Measurements from ENCODE around the gene APOF. TPM values are rescaled to one million over a fixed set of nuclear protein-coding genes. Genes with fewer than 3 reads are reported as not detected.
"Not testable (repeated sequence)": the region's sequence is repeated elsewhere in the genome, so short reads cannot be mapped to it uniquely, and the experiment has no call there.

APOF gene
- total RNA-seq, 1 donor from 2014 or later: 2.2 TPM

DNA sequence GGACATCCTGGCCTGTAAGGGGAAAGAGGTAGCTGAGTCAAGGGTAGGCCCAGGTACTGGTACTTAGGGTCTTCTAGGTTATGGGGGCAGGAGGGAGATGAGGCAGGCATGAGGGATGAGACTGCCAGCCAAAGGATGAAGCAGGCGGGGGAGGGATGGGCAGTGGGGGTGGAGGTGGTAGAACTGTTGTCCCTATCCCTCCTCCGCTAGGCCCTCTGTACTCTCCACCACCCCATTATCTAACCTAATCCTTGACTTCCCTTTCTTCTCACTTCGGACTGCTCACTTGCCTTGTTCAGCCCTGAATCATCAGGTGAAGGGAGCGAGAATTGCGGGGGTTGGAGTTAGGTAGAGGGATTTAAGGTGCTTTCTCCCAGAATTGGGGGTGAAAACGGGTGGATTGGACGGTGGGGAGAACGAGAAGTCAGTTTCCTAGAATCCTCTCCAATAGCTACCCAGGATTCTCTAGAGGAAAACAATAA is 29.4 kb downstream of the APOF start:
- DNase-seq (ENCODE audit: low spot score): no peak

DNA sequence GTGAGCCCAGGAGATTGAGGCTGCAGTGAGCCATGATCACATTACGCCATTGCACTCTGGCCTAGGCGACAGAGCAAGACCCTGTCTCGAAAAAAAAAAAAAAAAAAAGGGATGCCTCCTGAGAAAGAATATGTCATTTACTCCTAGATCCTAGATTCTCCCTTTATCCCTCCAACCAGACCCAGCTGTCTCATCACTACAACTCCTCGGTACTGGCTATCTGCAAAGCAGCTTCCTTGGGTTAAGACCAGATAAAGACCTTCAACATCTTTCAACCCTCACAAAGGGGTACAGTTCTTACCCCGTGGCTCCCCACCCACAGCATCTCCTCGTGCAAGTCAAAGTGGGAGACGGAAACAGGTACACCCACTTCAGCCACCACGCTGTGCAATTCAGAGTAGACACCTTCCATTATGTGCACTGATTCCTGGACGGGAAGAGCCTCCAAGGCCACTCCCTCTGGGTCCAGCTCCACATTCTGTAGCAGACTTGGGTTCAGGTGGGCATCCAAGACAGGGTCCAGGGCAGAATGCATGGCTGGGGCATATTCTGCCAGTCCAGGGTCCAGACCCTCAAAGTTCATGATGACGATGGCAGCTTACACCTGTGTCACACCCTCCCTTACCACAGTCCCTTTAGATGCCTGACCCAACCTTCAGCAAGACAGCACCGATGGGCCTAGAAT is 30.0 kb downstream of the APOF start:
- no peak for DNase-seq (ENCODE audit: low spot score)

DNA sequence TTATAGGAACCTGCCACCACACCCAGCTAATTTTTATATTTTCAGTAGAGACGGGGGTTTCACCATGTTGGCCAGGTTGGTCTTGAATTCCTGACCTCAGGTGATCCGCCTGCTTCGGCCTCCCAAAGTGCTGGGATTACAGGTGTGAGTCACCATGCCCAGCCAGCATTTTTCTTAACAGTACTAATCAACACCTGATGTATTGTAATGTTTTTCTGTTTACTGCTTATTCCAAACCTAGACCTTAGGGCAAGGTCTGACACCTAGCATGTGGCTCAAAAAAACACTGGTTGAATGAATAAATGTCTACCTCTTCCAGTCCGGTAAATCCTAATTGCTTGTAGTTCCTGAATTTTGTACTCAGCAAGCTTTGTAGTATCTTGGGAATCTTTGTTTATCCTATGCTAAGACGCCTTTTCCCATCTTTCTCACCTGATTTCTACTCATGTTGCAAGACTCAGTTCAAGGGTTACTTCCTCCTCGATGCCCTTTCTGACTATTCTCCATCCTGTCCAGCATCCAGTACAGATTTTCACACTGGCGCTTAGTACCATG is 31.6 kb downstream of the APOF start:
- no peak for DNase-seq (ENCODE audit: low spot score)

GRCh38 chr12:56326533-56326932 is 36.1 kb downstream of the APOF start:
- DNase-seq (ENCODE audit: low spot score): no peak

DNA sequence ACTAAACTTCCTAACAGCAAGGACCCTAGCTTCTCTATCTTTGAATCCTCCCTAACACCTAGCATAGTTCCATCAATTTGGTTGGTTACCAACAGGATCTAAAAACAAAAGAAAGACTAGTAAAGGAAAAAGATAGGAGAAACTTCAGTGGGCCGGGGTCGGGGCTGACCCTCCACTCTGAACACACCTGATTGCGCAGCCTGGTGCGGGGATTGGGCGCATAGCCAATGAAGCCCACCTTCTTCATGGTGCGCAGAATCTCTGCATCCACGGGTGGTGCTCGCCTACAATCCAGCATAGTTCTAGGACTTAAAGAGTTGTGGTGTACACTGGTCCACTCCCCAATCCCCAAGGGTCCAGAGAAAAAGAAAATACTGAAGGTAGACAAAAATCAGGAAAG is 36.5 kb downstream of the APOF start:
- DNase-seq (ENCODE audit: low spot score): no peak

GRCh38 chr12:56324206-56324605 is 38.5 kb downstream of the APOF start:
- peak; percentile 79 for DNase-seq (ENCODE audit: low spot score)

- not testable (repeated sequence) for DNase-seq (ENCODE audit: low spot score)
These were observed 41.0 kb downstream of the APOF start for GRCh38 chr12:56321610-56322009.

DNA sequence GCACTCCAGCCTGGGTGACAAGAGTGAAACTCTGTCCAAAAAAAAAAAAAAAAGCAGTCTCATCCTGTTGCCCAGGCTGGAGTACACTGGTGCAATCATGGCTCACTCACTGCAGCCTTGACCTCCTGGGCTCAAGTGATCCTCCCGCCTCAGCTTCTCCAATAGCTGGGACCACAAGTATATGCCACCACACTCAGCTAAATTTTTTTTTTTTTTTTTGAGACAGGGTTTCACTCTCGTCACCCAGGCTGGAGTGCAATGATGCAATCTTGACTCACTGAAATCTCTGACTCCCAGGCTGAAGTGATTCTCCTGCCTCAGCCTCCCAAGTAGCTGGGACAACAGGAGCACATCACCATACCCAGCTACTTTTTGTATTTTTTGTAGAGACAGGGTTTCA is 41.6 kb downstream of the APOF start:
- no peak for DNase-seq (ENCODE audit: low spot score)

GRCh38 chr12:56317675-56318074 is 45.0 kb downstream of the APOF start:
- DNase-seq (ENCODE audit: low spot score): no peak

DNA sequence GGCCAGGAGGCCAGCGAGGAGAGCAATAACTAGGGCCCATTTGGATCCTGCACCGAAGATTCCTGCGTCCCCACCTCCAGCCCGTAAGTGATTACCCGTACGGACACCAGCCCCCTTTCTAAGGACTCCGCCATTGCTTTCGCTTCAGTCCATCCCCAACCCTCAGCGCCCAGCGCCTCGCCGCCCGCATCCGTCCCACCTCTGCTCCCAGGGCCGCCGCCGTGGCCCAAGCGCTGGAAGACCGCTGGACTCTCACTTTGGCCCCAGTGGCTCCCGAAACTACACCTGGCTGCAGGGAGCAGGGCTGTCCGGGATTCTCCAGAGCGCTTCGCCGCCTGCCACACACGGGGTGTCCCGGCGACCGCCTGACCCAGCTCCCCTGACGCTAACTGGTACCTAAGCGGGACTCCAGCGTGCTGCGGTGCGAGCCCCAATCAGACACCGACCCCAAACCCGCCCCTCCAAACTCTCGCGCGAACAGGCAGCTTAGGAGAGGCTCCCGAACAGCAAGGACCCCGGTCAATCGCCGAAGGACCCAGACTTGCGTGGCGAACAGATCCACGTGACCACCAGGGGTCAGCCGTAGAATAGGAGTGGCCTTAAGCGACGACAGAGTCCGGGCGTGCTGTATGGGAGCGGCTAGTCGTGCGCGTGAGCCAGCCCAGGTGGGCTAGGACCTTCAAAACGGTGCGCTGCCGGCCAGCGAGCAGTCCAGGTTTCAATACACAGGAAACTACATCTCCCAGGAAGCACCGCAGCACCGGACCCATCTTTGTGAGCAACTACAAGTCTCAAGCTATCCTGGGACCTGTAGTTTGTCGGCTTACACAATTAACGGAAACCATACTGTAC is 46.8 kb downstream of the APOF start, which contains the start of gene CNPY2:
Gene CNPY2, minus strand, starts transcription at position 367 of the 852 bp plus-strand sequence. CDS start 771 bp downstream, outside the sequence.
- DNase-seq (ENCODE audit: low spot score): peak; percentile 99

DNA sequence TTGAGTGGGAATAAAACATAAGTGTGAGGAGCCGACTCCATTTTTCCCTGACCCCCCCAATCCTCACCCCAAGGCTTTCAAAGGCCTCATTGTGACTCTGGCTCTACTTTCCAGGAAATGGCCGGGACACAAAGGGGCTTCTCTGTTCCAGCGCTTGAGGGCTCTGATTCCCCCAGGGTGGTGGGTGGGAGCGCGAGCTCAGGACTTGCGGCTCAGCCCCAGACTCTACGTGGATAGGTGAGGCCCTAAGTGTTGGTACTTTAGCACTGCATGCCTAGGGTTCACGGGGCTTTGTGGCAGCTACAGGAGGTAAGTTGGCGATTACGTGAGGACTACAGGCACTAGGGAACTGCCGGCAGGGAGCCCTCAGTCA is 47.4 kb downstream of the APOF start:
- DNase-seq (ENCODE audit: low spot score): no peak

GRCh38 chr12:56311003-56311402 is 51.7 kb downstream of the APOF start:
- no peak for DNase-seq (ENCODE audit: low spot score)

Other genes starting within 250 kb of the APOF start
- 3,505 TPM for gene RPL41, start 246.2 kb downstream of the APOF start, total RNA-seq (ENCODE audit: insufficient read depth, low replicate concordance)
- 4.8 TPM for gene ZC3H10, start 244.6 kb downstream of the APOF start, total RNA-seq (ENCODE audit: insufficient read depth, low replicate concordance)
- 66.4 TPM for gene ESYT1, start 234.6 kb downstream of the APOF start, total RNA-seq (ENCODE audit: insufficient read depth, low replicate concordance)
- 38.8 TPM for gene MYL6B, start 210.3 kb downstream of the APOF start, total RNA-seq (ENCODE audit: insufficient read depth, low replicate concordance)
- 2,679 TPM for gene MYL6, start 204.5 kb downstream of the APOF start, total RNA-seq (ENCODE audit: insufficient read depth, low replicate concordance)
- gene SMARCC2, start 173.4 kb downstream of the APOF start, total RNA-seq (ENCODE audit: insufficient read depth, low replicate concordance): 37.6 TPM
- 68.9 TPM for gene RNF41, start 140.9 kb downstream of the APOF start, total RNA-seq (ENCODE audit: insufficient read depth, low replicate concordance)
- 10.8 TPM for gene NABP2, start 138.5 kb downstream of the APOF start, total RNA-seq (ENCODE audit: insufficient read depth, low replicate concordance)
- not detected for gene SLC39A5, start 132.8 kb downstream of the APOF start, total RNA-seq (ENCODE audit: insufficient read depth, low replicate concordance)
- gene ANKRD52, start 104.5 kb downstream of the APOF start, total RNA-seq (ENCODE audit: insufficient read depth, low replicate concordance): 5.1 TPM
- 4.6 TPM for gene COQ10A, start 95.9 kb downstream of the APOF start, total RNA-seq (ENCODE audit: insufficient read depth, low replicate concordance)
- gene CS, start 62.5 kb downstream of the APOF start, total RNA-seq (ENCODE audit: insufficient read depth, low replicate concordance): 35.2 TPM
- gene CNPY2, start 46.9 kb downstream of the APOF start, total RNA-seq (ENCODE audit: insufficient read depth, low replicate concordance): 68.4 TPM
- 55.6 TPM for gene PAN2, start 28.9 kb downstream of the APOF start, total RNA-seq (ENCODE audit: insufficient read depth, low replicate concordance)
- gene IL23A, start 24.0 kb downstream of the APOF start, total RNA-seq (ENCODE audit: insufficient read depth, low replicate concordance): 6.0 TPM
- gene STAT2, start 2.8 kb downstream of the APOF start, total RNA-seq (ENCODE audit: insufficient read depth, low replicate concordance): 122 TPM
- gene TIMELESS, start 86.6 kb upstream of the APOF start, total RNA-seq (ENCODE audit: insufficient read depth, low replicate concordance): 4.8 TPM
- 2.9 TPM for gene MIP, start 91.8 kb upstream of the APOF start, total RNA-seq (ENCODE audit: insufficient read depth, low replicate concordance)
- gene SPRYD4, start 105.7 kb upstream of the APOF start, total RNA-seq (ENCODE audit: insufficient read depth, low replicate concordance): 2.6 TPM
- 0.72 TPM for gene GLS2, start 125.3 kb upstream of the APOF start, total RNA-seq (ENCODE audit: insufficient read depth, low replicate concordance)
- 14.2 TPM for gene RBMS2, start 159.0 kb upstream of the APOF start, total RNA-seq (ENCODE audit: insufficient read depth, low replicate concordance)